SJSA1 (cell line): ENCODE results near the gene CLN6. TPM values are rescaled to one million over a fixed set of nuclear protein-coding genes. Genes with fewer than 3 reads are reported as not detected.
"Not testable (repeated sequence)": the region's sequence is repeated elsewhere in the genome, so short reads cannot be mapped to it uniquely, and the experiment has no call there.

ENCODE experiments used
- DNase-seq, 2 experiments: peaks; one replicate each; pipeline ENCODE4 v3.0.0-alpha.2; 2015 to 2020; ENCODE audit warnings: low spot score in 2 of 2, low read depth in 1 of 2
- H3K27ac ChIP-seq: fragments of 250-450 bp; sonication (Bioruptor Pico); 2 replicates; pipeline ENCODE4 v1.5.1; 2020; ENCODE audit warnings: mild to moderate bottlenecking, moderate library complexity
- H3K27me3 ChIP-seq: fragments of 250-450 bp; sonication (Bioruptor Pico); replicated peaks from 2 replicates; pipeline ENCODE4 v1.5.1; 2020; ENCODE audit warnings: mild to moderate bottlenecking, moderate library complexity
- H3K36me3 ChIP-seq: fragments of 250-450 bp; sonication (Bioruptor Pico); 2 replicates; pipeline ENCODE4 v1.5.1; 2020; ENCODE audit warnings: mild to moderate bottlenecking
- H3K4me1 ChIP-seq: fragments of 250-450 bp; sonication (Bioruptor Pico); replicated peaks from 2 replicates; pipeline ENCODE4 v1.6.1; 2021; ENCODE audit warnings: mild to moderate bottlenecking
- H3K4me3 ChIP-seq: fragments of 250-450 bp; sonication (Bioruptor Pico); 2 replicates; pipeline ENCODE4 v1.5.1; 2020; ENCODE audit warnings: mild to moderate bottlenecking
- H3K9me3 ChIP-seq: fragments of 250-450 bp; sonication (Bioruptor Pico); replicated peaks from 2 replicates; pipeline ENCODE4 v1.5.1; 2020; ENCODE audit warnings: mild to moderate bottlenecking
- total RNA-seq: library from RNA; depleted of rRNA; stranded (reverse); fragments of >200 nt; shearing (Covaris generic); gene quantifications from 2 replicates; pipeline ENCODE4 v1.2.3, GENCODE V29; 2014

Gene CLN6
- total RNA-seq, 1 experiment from 2014 or later = 30.3 TPM

DNA sequence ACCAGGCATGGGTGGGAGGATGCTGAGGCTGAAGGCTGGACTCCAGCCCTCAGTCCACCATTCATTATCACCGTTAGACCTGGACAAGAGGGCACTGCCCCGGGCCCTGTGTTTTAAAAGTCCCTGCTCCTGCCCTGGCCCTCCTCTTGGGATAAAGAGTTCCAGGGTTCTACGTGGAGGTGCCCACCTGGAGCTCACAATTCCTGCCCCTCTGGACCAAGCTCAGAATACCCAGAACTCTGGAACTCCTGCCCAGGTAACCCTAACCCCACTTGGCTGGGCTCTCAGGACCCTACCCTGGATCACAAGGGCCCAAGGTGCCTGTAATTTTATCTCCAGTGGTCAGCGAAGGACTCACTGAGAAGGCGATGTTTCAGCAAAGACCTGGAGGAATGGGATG is 25.6 kb downstream of the CLN6 start:
- DNase-seq = no peak
- Histone ChIP-seq H3K27ac (no peak overlapping the region), H3K4me1 (peaks cover 9% of the 10 kb centered on the region), H3K36me3 (peaks cover 24% of the 10 kb centered on the region), H3K27me3 (no peaks in the 10 kb centered on the region), H3K9me3 (no peaks in the 10 kb centered on the region), H3K4me3 (no peak overlapping the region)

DNA sequence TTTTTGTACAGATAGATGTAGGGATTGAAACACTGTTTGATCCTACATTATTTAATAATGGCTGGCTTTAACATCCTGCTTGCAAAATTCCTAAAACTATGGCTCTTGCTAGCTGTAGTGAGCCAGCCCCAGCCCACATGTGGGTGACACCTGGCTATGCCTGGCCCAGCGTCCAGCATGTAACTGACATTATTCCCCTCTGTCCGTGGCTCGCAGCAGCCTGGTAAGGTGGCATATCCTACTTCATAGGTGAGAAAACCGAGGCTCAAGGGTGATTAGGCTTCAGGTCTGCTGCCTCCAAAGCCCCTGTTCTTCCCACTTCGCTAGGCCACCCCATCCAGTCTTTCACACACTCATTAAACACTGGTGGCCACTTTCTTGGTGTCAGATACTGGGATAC is 26.0 kb downstream of the CLN6 start:
- peaks cover 9% of the 10 kb centered on the region for H3K4me1 ChIP-seq
- no peaks in the 10 kb centered on the region for H3K27me3 ChIP-seq
- peaks cover 24% of the 10 kb centered on the region for H3K36me3 ChIP-seq
- H3K4me3 ChIP-seq = no peak overlapping the region
- no peaks in the 10 kb centered on the region for H3K9me3 ChIP-seq
- DNase-seq = no peak
- no peak overlapping the region for H3K27ac ChIP-seq

DNA sequence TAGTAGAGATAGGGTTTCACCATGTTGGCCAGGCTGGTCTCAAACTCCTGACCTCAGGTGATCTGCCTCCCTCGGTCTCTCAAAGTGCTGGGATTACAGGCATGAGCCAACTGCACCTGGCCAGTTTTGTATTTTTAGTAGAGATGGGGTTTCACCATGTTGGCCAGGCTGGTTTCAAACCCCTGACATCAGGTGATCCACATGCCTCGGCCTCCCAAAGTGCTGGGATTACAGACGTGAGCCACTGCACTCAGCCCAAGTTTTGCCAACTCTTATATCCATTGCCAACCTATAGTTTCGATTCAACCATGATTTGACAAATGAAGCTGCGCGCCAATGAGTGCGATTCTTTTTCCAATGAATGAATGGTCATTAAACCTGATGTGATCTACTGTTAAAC is 26.5 kb downstream of the CLN6 start:
- not testable (repeated sequence) for H3K27ac ChIP-seq, DNase-seq, H3K9me3 ChIP-seq, H3K27me3 ChIP-seq, H3K4me3 ChIP-seq, H3K4me1 ChIP-seq
- peaks cover 21% of the 10 kb centered on the region for H3K36me3 ChIP-seq

DNA sequence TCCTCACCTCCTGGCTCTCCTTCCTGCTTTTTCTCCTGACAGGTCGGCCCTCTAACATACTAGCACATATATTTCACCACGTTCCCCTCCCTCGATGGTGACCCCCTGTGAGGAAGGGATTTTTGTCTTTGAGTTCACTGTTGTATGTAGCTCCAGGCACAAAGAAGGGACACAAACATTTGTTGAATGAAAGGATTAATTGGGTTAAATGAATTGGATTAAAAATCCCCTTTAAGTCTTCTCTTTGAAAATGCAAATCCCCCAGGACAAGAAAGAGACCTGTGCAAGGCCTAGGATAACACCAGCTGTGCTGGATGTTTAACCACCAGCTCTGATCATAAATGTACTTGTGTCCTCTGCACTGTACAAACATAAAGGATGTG is 27.7 kb downstream of the CLN6 start:
- no peak overlapping the region for H3K4me3 ChIP-seq
- H3K27me3 ChIP-seq = no peaks in the 10 kb centered on the region
- peaks cover 20% of the 10 kb centered on the region for H3K36me3 ChIP-seq
- peaks cover 9% of the 10 kb centered on the region for H3K4me1 ChIP-seq
- no peaks in the 10 kb centered on the region for H3K9me3 ChIP-seq
- no peak overlapping the region for H3K27ac ChIP-seq
- no peak for DNase-seq

DNA sequence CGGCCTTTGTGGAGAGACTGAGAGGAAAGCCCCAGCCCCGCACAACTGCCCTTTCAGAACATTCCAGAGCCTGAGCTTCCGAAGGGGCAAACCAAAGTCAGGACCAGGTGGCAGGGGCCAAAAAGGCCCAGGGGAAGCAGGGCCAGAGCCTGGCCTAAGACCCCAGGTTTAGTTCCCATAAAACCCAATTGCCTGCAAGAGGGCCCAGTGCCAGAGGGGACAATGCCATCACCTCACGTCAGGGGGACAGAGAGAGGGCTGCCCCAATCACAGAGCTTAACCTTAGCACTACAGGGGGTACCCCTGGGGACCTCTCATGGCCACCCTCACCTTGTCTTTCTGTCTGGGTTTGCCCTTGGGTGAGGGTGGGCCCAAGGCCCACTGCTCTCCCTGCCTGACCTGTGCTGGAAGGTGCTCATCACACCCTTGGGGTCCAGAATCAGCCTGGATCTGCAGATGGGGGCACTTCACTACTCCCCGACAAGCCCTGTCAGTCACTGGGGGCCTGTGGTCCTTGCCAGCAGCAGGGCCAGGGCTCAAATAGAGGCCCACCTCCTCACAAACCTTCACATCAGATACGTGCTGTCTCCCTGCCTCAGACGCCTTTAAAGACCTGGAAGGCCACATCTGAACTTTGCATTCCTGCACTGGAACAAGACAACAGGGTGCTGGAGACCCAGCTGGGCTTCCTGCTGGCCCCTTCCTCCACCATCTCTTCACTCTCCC is 28.2 kb downstream of the CLN6 start:
- Histone ChIP-seq H3K4me3 (no peak overlapping the region), H3K27me3 (no peaks in the 10 kb centered on the region), H3K36me3 (peaks cover 23% of the 10 kb centered on the region), H3K27ac (no peak overlapping the region), H3K9me3 (no peaks in the 10 kb centered on the region), H3K4me1 (peaks cover 9% of the 10 kb centered on the region)
- DNase-seq = no peak

DNA sequence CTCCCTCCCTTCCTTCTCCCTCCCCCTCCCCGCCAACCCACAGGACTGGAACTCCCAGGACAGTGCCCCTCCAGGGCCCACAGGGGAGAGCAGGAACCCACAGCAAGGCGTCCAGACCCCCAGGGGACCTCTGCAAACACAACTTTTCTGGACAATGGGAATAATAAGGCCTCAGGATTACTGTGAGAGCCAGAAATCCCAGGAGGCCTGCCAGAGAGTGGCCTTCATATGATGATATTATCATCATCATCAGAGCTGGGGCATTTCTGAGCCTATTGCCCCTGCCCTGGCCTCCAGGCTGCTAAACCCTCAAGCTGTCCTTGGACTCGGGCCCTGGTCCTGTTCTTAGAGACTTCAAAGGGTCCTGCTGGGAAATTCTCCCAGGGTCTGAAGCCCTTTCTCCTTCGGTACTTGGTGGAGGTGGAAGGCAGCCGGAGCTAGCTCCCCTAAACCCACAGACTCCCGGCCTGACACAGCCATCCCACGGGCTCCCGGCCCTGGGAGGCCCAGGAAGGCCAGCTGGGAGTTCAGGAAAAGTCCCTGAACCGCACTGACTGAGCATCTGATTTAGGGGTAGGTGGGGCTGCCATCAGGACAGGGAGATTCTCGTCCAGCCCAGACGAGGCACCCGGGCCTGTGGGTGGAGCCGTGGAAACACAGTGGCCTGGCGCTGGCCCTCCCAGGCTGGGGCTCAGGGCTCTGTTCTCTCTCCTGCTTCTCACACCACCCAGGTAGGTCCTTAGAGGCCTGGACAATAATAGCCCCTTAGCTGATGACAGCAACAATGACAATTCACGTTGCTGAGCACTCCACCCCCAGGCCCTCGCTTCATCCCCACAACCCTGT is 29.3 kb downstream of the CLN6 start:
- H3K36me3 ChIP-seq = peaks cover 25% of the 10 kb centered on the region
- no peaks in the 10 kb centered on the region for H3K9me3 ChIP-seq
- no peak for DNase-seq
- no peak overlapping the region for H3K27ac ChIP-seq
- no peak overlapping the region for H3K4me3 ChIP-seq
- peaks cover 9% of the 10 kb centered on the region for H3K4me1 ChIP-seq
- no peaks in the 10 kb centered on the region for H3K27me3 ChIP-seq

DNA sequence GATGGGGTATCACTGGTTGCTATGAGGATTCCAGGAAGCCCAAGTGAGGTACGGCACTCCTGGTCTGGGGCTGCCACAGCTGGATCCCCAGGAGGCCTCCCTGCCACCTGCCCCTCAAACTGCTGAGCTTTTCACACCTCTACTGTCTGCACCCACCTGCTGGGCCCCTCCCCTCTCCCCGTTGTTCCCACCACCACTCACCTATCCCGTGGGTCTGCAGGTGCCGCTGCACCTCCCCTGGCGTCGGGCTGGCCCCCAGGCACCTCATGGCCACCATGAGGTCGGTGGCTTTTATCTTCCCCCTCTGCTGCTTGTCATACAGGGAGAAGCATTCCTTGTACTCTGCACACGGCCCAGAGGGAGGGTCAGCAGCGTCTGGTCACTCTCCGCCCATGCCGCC is 30.2 kb downstream of the CLN6 start:
- H3K4me3 ChIP-seq = no peak overlapping the region
- peaks cover 12% of the 10 kb centered on the region for H3K4me1 ChIP-seq
- H3K36me3 ChIP-seq = peaks cover 28% of the 10 kb centered on the region
- no peaks in the 10 kb centered on the region for H3K27me3 ChIP-seq
- DNase-seq = no peak
- no peak overlapping the region for H3K27ac ChIP-seq
- no peaks in the 10 kb centered on the region for H3K9me3 ChIP-seq

DNA sequence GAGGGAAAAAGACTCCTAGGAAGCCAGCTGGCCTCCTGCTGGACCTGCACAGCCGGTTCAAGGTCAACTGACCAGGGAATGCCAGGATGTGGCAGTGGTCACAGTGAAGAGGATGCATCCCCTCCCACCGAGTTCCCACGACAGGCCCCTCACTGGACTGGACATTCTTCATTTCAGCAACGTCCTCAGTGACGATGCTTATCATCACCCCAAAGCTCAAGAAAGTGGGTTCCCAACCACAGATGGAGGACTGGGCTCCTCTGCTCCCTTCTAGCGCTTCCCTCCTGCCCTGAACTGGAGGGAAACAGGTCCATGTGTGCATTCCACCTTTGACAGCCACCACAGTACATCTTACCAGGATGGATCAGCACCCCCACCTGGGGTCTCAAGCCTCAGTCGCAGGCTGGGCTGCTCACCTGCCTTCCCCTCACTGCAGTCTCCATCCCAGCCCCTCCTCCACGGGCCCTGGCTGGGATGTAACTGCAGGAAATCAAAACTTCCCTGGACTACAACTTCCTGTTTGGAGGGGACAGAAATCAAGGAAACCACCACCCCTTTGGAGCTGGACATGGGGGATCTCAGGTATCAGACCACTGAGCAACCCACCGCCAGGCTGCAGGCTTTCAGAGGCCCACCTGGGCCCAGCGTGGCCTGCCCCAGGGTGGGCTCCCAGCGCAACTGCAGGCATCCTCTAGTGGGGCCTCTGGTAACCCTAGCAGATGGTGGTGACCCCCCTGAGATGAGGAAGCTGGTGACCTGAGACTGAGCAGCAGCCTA is 31.7 kb downstream of the CLN6 start:
- Histone ChIP-seq H3K27me3 (no peaks in the 10 kb centered on the region), H3K4me3 (no peak overlapping the region), H3K27ac (no peak overlapping the region), H3K4me1 (peaks cover 12% of the 10 kb centered on the region), H3K9me3 (no peaks in the 10 kb centered on the region), H3K36me3 (peaks cover 40% of the 10 kb centered on the region)
- DNase-seq = no peak

DNA sequence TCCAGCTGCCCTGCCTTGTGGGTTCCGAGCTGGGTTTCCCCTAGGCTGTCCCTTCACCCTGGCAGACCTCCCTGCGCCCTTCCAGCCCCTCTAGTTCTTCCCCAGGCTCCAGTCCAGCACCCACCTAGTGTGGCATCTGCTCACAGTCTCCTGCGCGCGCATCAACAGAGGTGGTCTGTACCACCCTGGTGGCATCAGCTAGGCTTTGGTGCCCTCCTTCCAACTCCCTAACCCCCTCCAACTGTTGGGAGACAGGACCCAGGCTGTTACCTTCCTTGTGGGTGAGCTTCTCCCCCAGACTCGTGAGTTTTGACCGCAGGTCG is 32.4 kb downstream of the CLN6 start:
- DNase-seq = no peak
- Histone ChIP-seq H3K27ac (no peak overlapping the region), H3K27me3 (no peaks in the 10 kb centered on the region), H3K36me3 (peaks cover 47% of the 10 kb centered on the region), H3K9me3 (no peaks in the 10 kb centered on the region), H3K4me3 (no peak overlapping the region), H3K4me1 (peaks cover 12% of the 10 kb centered on the region)

DNA sequence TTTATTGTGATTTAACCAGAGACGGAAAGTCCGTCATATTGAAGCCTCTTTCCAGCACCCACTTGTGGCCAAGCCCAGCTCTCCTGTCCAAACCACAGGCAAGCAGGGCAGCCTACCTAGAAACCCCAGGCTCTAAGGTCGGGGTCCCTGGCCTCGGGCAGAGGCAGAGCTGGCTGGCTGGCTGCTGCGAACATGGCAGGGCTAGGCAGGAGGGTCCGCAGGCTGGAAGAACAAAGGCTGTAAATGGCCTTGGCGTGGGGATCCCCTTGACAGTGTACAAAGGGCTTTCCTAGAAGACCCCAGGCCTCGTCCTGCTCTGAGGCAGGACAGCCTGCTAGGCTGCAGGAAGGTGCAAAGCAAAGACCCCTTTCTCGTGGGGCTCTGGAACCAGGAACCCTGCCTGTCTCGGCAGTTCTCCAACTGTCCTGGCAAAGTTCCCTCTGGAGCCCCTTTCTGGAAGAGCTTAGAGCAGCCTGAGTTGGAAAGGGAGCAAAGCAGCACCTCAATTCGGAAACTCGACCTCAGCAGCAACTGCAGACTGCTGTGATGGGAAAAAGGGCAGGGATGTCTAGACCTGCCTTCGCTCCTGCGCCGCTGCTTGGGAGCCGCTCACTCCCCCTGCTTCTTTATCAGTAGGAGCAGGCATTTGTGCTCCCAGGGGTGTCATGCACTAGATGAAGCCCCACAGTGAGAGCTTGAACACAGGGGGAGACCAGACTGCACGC is 32.9 kb downstream of the CLN6 start:
- Histone ChIP-seq H3K27ac (no peak overlapping the region), H3K9me3 (no peaks in the 10 kb centered on the region), H3K36me3 (peaks cover 52% of the 10 kb centered on the region), H3K4me3 (no peak overlapping the region), H3K27me3 (no peaks in the 10 kb centered on the region), H3K4me1 (peaks cover 16% of the 10 kb centered on the region)
- DNase-seq = no peak

DNA sequence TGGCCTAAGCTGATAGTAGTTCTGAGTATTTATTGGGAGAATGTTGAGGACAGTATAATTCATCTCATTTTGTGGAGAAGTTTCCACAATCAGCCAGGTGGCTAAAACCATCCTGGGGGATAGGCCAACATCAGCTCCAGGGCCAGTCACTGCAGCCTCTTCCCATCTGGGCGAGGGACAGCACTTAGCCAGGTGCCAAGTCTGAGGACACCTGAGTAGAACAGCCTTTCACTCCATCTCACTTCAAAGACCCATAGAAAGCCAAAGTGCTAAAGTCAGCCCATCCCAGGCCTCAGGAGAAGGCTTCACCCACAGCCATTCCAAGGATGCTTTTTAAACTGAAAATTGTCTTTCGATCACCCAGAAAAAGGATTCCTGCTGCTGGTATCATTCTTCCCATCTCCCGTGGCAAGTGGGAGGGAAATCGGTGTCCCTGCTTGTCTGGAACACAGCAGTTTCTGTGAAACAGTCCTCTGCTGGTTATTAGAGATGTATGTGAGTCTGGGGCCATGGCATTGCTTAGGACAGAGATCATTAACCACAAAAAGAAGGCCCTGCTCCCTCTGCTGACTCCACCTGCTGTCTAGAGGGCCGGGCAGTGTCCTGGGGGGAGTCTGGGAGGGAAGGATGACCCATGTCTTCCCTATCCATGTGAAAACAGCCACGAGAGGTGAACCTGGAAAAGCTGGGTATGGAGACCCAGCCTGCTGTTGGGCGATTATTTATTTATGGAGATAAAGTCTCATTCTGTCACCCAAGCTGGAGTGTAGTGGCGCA is 34.0 kb downstream of the CLN6 start:
- H3K4me3 ChIP-seq = no peak overlapping the region
- H3K9me3 ChIP-seq = no peaks in the 10 kb centered on the region
- no peaks in the 10 kb centered on the region for H3K27me3 ChIP-seq
- peaks cover 56% of the 10 kb centered on the region for H3K36me3 ChIP-seq
- DNase-seq = no peak
- no peak overlapping the region for H3K27ac ChIP-seq
- peaks cover 22% of the 10 kb centered on the region for H3K4me1 ChIP-seq

DNA sequence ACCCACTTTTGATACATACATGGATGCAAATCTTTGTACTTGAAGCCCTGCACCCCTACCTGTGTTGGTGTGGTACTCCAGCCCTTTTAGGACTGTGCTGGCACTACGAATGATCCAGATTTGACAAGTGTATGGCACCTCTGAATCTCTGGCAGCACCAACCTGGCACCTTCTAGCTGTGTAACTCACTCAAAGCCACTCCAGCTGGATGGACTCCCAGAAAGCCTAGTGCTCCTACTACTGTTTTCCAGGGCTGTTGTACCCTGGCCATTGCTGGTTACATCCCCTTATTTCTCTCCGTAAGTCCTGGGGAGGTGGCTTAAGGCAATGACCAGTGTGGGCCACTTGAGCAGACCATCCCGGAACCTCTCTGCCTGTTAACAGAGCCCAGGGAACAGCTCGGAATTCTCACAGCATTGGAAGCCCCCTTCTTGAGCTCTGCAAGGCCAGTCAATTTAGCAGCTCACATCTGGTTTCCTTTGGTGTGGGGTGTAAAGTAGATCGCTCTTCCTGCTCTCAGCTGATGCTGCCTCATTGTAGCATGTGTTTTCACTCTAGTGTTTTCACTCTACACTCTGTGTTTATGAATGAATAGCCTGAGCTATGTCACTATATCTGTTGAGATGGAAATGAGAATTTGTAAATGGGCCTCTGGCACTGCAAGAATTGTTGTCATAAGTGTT is 36.6 kb downstream of the CLN6 start:
- Histone ChIP-seq H3K36me3 (peaks cover 70% of the 10 kb centered on the region), H3K4me1 (peaks cover 29% of the 10 kb centered on the region), H3K27ac (no peak overlapping the region), H3K9me3 (no peaks in the 10 kb centered on the region), H3K27me3 (no peaks in the 10 kb centered on the region), H3K4me3 (no peak overlapping the region)
- DNase-seq = no peak
